NCI-H748 (cell line): ENCODE measurements around the gene PRRG2.

Source experiments
- DNase-seq: peaks from one replicate; lab custom pipeline; 2025; ENCODE audit not compliant: unreplicated experiment; lab: John Stamatoyannopoulos, UW

PRRG2 gene

DNA sequence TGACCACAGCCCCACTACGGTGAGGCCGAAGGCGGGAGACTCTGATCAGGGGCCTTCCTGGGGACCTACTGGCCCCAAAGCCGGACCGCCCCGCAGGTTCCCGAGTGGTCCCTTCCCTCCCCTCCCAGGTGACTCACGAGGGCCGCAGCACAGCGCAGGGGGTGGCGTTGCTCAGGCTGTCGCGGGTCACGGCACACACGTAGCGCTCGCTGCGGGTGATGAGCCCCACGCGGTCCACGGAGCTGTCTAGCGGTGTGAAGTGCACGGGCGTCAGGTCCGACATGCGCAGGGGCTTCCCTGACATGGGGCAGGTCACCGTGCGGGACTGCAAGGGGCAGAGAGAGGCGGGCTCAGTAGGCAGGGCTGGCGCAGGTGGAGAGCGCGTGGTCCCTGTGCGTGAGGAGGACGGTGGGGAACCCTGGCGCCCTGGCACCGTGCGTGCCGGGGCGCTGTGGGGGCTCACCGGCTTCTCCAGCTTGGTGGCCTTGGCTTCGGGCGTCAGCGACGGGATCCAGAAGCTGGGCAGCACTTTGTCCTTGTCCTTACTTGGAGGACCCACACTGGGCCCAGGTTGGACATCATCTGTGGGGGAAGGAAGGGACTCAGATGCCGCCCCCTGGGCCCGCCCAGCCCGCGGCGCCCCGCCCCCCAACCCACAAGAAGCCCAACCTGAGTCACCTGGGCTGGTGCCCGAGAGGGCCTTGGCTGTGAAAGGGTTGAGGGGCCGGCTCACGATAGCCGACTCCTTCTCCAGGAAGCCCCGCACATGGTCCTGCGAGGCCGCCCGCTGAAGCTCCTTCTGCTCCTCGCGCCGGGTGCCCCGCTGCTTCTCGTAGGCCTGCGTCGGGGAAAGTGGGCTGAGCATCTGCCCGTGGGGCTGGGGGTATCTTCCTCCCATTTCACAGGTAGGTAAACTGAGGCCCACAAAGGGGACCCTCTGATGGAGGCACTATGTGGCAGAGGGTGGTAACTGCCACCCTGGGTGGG is 24.4 kb upstream of the PRRG2 start:
- DNase-seq = no peak

DNA sequence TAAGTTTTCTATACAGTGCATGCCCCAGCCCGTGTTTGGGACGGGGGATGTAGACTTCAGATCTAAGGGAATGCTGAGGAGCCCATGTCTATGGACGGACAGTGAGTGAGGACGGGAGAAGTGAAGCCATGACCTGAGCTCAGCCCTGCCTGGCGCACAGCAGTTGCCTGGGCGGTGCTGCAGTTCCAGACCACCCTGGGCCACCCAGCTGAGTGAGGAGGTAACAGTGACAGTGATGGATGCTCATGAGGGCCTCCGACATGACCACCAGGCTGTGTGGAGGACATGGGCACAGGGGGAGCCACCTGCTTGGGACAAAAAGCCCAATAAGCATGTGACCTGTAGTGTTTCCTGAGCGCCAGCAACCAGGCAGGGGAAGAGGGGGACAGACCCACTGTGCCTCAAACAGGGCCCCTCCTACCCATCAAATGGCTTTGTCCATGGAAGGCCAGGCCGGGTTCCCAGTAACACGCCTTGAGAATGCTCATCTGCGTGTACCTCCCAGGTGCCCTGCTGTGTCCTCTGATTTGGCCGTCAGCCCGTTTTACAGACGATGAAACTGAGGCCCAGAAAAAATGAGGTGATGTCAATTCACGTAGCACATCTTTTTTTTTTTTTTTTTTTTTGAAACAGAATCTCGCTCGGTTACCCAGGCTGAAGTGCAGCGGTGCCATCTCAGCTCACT is 23.3 kb upstream of the PRRG2 start:
- no peak for DNase-seq

DNA sequence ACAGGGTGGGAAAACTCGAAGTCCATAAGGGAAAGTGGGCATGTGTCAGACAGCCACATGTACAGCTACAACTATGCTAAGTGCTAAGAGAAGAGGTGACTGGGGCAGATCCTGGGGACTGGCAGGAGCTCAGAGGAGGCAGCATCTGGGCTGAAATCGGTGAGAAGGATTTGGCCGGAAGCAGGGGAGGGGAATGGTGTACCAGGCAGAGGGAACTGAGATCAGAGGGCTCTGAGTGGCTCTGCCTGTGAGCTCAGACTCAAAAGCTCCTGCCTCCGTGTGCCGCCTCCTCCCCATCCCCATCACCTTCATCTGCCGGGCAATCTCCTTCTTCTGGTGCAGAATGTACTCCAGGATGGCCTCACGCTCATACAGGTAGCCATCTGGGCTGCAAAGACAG is 22.5 kb upstream of the PRRG2 start:
- DNase-seq = no peak

DNA sequence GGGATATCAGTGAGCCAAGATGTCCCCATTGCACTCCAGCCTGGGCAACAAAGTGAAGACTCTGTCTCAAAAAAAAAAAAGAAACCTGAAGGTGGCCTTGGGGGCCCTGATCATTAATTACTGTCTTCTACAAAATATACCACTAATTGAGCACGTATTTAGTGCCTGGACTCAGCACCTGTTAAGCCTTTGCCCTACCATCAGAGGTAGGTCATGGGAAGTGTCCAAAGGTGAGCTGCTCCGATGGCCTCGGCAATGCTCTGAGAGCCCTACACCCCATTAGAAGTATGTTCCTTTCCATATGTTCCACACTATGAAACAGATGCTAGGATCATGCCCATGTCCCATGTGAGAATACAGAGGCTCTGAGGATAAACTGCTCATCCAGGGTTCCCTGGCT is 21.7 kb upstream of the PRRG2 start:
- no peak for DNase-seq

DNA sequence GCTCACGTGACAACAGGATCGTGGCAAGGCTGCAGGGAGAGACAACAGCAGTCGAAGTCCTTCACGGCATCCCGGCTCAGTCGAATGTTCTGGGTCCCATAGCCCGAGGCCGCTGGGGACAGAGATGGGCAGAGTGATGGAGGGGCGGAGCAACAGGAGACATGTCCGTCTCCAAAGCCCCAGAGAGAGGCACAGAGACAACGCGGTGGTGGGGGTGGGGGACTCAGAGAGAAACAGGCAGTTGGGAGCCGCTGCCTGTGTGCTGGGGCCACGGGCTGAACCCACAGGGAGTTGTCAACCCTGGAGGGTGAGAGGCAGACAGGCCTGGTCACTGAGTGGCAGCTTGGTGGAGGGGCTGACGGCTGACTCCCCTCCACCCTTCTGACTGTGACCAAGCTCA is 21.2 kb upstream of the PRRG2 start:
- DNase-seq = no peak

DNA sequence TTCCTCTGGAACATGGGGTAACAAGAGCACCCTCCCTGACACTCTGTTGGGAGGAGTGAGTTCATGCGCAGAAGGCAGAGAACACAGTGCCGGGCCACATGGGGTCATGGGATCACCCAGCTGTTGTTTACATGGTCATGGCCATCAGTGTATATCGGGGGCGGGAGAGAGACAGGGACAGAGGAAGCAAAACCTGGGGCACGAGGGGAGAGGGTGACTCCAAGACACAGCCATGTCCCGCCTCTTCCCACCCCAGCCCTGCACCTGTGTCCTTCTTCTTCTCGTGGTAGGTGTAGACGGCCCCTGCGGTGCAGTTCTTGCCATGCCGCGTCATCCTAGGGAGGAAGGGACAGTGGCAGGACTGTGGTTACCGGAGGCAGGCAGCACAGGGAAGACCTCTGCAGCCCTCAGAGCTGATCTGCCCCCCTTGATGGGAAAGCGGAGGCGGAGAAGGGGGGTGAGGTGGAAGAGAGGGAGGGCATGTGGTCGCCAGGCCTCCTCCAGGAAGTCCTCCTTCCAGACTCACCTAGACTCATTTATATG is 20.7 kb upstream of the PRRG2 start:
- no peak for DNase-seq

DNA sequence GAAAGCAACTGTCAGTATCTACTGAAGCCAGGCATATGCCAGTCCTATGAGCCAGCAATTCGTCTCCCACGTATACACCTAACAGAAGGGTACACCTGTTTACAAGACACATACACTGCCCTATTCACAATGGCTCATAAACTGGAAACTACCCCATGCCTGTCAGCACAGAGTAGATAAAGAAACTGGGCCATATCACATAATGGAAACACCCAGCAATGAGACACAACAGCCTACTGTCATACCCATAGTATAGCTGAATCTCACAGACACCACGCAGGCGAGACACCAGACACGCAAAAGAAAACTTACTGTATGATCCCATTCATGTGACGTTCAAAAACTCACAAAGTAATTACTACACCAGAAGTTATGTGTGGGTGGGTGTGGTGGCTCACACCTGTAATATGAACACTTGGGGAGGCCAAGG is 16.5 kb upstream of the PRRG2 start:
- no peak for DNase-seq

DNA sequence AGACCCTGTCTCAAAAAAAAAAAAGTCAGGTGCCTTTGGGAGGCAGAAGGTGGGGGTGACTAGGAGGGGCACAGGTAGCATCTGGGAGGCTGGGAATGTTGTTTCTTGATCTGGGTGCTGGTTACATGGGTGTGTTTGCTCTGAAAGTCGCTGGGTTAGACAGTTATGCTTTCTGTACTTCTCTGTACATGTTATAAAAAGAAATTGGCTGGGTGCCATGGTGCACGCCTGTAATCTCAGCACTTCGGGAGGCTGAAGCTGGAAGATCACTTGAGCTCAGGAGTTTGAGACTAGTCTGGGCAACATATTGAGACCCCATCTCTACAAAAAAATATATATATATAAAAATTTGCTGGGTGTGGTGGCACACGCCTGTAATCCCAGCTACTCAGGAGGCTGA is 15.9 kb upstream of the PRRG2 start:
- no peak for DNase-seq

DNA sequence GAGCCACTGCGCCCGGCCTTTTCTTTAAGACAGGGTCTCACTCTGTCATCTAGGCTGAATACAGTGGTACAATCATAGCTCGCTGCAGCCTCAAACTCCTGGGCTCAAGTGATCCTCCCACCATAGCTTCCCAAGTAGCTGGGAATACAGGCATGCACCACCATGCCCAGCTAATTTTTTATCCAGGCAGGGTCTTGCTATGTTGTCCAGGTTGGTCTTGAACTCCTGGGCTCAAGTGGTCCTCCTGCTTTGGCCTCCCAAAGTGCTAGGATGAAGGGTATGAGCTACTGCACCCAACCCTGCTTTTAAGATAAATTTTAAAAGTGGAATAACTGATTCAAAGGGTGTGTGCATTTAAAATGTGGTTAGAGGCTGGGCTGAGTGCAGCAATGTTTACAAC is 14.8 kb upstream of the PRRG2 start:
- DNase-seq = no peak

DNA sequence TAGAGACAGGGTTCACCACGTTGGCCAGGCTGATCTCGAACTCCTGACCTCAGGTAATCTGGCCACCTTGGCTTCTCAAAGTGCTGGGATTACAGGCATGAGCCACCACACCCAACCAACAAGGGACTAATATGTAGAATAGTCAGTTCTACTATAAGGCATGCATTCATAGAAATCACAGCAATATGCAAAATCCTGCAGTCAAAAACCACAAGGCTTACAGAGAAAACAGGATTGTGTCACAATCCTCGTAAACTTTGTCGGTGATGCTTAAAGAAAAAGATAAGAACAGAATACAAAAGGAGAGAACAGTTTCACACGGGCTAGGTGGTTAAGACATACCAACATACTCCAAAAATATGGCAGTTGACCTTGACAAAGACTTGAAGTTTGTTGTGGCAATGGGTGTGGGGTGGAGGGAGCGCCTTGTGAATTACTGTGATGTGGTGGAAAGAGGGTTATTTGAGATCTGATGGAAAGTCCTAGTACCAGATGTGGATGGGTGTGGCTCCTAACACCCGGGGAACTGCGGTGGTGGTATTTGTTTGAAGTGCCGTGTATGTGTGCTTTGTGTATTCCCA is 13.2 kb upstream of the PRRG2 start:
- DNase-seq = no peak

DNA sequence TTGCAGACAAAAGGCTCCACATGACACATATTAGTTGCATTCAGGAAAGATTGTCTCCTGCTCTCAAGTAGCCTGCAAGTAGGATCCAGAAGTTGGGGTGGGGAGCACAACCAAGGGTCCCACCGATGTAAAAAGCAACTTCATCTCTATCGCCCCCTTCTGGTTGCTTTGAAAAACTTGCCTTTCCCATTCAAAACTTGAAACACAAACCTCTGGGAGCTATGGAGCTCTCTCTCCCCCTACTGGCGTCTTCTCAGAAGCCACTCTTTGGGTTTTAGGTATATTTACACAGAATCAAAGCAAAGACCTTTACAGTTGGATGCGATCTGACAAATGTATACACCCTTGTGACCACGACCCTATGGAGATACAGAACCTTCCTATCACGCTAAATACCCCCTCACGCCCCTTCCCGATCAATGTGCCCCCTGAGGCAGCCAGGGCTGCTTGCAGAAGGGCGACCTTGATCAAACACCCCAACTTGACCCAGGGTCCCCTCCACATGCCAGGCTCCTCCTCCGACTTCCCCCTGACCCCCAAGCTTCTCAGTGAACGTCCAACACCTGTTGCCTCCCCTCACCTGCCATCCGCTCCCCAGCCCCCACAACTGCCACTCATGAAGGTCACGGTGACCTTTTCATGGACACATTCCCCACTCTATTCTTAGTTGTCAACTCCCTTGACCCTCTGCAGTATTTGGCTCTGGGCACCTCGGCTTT is 10.8 kb upstream of the PRRG2 start:
- DNase-seq = peak; percentile 85

DNA sequence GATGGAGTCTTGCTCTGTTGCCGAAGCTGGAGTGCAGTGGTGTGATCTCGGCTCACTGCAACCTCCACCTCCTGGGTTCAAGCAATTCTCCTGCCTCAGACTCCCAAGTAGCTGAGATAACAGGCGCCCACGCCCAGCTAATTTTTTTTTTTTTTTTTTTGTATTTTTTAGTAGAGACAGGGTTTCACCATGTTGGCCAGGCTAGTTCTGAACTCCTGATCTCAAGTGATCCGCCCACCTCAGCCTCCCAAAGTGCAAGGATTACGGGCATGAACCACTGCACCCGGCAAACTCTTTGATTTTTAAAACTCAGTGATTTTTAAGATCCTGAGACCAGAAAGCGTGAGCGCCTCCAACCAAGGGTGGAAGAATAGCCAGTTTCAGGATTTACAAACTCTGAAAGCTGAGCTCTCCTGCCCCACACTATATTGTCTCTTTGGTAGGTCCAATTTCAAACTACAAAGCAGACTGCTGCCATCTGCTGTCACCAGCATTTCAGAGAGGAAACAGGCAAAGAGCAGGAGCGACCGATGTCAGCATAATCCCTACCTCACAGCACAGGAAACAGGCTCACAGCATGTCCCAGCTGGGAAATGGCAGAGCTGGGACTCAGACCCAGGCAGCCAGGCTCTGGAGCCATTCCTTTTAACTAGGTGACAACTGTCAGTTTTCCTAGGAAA is 10.0 kb upstream of the PRRG2 start:
- DNase-seq = peak; percentile 19

DNA sequence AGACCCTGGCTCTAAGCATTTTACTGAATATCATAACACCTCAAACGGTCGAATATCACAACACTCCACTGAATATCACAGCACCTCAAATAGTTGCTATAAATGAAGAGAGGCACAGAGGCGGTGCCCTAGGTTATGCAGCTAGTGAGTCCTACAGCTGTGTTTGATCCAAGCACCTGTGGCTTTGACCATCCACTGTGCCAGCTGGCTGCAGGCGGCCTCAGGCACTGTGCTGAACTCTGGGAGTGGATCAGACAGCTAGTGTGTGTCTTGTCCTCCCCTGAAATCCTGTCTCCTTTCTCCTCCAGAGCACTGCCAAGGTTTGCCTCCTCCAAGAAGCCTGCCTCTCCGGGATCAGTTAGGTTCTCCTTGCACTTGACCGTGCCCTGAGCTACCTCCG is 8.1 kb upstream of the PRRG2 start:
- DNase-seq = no peak

DNA sequence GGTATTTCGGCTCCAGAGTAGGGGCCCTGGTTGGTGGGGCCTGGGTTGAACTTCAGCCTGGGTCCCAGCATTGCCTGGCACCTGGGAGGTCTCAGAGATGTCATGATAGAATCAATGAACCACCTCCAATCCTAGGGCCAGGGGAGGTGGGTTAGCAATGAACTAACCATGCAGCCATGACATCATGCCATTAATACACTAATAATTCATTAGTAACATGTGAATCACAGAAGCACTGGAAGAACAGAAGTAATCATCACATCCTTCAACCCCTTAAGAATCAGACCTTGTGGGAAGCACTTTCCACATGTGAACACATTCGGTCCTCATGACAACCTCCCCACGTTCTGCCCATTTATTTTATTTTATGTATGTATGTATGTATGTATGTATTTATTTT is 7.7 kb upstream of the PRRG2 start:
- no peak for DNase-seq

DNA sequence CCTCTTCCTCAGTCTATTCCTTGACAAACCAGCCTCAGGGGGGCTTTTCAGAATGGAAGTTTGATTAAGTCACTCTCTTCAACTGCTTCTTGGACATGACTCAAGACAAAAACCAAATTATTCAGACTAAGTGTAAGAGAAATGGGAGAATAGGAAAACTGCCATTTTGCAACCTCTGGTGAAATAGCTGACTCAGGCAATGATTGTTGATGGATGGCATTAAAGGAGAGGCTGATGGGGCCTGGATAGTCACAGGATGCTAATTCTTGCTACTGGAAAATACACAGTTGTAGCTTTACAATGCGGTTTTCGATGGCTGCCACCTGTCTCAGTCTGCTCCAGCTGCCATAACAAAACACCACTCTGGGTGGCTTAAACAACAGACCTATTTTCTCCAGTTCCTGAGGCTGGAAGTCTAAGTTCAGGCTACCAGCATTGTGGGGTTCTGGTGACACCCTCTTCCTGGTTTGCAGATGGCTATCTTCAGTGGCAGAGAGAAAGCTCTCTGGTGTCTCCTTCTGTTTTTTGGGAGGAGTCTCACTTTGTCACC is 6.8 kb upstream of the PRRG2 start:
- no peak for DNase-seq

DNA sequence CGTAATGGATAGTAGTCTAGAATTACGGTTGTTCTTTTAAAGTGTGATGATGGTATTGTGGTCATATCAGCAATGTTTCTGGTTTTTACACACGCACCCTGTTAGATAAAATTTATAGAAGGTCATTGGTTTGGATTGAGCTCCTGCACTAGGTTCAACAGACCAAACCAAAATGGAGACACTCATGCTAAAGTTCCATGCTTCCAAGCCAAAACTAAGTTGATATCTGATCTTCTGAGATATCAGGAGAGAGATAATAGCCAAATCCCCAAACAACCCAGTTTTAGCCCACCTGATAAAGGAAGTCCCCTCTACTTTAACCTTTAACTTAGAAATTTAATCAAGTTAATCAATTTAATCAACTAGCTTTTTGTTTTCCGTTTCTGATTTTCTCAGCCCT is 1.9 kb upstream of the PRRG2 start:
- no peak for DNase-seq

DNA sequence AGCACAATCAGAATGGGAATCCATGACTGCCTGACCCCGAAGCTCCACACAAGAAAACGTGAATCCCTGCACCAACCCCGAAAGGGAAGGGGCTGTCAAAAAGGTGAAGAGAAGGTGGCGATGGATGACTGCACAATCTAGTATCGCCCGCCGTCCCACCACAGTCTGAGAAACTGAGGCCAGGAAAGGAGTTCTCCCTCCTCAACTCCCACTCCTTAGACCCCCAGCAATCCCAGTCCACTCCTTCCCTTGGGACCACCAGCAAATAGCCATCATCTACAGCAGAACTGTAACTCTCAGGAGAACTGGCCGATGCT is 1.2 kb upstream of the PRRG2 start:
- no peak for DNase-seq

DNA sequence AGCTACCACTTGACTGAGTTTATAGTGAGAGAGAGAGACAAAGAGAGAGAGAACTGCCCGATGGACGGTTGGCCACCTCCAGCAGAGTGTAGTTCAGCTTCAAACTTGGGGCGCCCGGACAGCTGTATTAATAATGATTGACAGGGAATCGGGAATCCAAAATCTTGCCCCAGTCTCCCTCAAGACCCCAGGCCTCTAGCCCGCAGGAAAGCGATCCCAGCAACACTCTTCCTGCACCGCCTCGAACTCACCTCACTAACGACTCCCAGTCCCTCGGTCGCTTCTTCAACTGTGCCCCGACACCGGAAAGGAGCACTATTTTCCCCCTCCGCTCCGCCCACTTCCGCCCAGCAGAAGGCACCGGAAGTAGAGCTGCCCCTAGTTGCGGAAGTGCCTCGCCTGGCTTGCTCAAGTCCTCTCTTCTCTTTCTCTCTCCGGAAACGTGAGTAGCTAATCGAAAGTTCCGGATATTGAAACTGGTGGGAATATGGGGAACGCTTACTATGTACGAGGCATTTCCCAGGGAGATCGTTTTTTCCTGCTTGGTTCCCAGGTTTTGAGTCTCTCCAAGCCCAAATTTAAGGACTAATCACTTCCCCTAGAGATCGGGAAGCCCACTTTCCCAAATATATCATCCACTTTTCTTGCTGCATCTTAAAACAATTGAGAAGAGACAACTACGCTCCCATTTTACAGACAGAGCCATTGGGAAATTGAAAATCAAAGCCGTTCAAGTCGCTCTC is 681 bp upstream of the PRRG2 start, which contains the start of gene NOSIP:
NOSIP (minus strand) TSS at position 293 of the 743 bp plus-strand sequence. CDS start 19,865 bp downstream, outside the sequence.
- peak; percentile 98 for DNase-seq

DNA sequence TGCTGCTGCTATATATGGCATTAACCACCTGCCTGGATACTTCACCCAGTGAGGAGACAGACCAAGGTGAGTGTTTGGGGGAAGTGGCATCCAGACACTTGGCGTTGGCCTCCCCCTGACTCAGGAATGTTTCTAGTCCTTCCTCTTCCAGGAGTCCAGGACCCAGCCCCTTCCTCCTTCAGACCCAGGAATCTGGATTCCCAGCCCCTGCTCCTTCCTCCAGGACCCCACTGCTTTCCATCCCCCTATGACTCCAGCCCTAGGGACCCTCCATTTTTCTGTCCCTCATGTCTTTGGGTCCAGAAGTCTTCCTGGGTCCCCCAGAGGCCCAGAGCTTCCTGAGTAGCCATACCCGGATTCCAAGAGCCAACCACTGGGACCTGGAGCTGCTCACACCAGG is 2.1 kb downstream of the PRRG2 start:
- DNase-seq = no peak

DNA sequence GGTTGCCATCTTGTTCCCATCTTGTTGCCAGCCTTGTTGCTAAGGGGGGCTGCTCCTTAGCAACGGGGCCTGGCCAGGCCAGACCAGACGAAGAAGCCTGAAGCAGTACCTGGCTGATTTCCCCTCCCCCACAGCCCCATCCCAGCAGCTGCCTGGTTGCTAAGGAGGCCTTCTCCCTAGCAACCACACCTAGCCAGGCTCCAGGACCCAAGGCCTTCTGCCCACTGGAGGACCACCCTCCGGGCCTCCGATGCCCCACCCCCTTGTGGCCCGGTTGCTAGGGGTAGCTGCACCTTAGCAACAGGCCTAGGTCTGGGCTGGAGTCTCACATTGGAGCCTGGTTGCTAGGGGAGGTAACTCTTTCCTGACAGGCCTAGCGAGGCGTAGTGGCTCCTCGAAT is 3.9 kb downstream of the PRRG2 start:
- peak; percentile 86 for DNase-seq
